Chondrocyte (in vitro differentiated cells): ENCODE data around the gene CLCA2. TPM values are rescaled to one million over a fixed set of nuclear protein-coding genes. Genes with fewer than 3 reads are reported as not detected.
A peak's percentile ranks its signal among the peaks of the same experiment; 100 is the strongest.

Source experiments
- DNase-seq: peaks from one replicate; pipeline ENCODE4 v3.0.0; 2021; ENCODE audit warnings: mixed read lengths, low spot score
- H3K27ac Mint-ChIP-seq: one replicate; pipeline ENCODE4 v1.8.0; 2021; ENCODE audit warnings: mild to moderate bottlenecking, moderate library complexity, mixed read lengths; ENCODE audit not compliant: unreplicated experiment
- H3K27me3 Mint-ChIP-seq: 2 replicates; pipeline ENCODE4 v1.8.0; 2021; ENCODE audit warnings: low read depth, mixed read lengths
- H3K36me3 Mint-ChIP-seq: 2 replicates; pipeline ENCODE4 v1.8.0; 2021; ENCODE audit warnings: low read depth, mixed read lengths
- H3K4me1 Mint-ChIP-seq: 2 replicates; pipeline ENCODE4 v1.8.0; 2021; ENCODE audit warnings: low read depth, mild to moderate bottlenecking, mixed read lengths
- H3K4me3 Mint-ChIP-seq: one replicate; pipeline ENCODE4 v1.8.0; 2021; ENCODE audit warnings: mild to moderate bottlenecking, moderate library complexity, mixed read lengths; ENCODE audit not compliant: unreplicated experiment
- H3K9me3 Mint-ChIP-seq: 2 replicates; pipeline ENCODE4 v1.8.0; 2021; ENCODE audit warnings: low read depth, mixed read lengths
- CTCF ChIP-seq: fragments of 200-600 bp; sonication (generic); IDR thresholded peaks from 2 replicates; pipeline ENCODE4 v1.5.0; 2021; ENCODE audit warnings: antibody characterized with exemption, mild to moderate bottlenecking, moderate library complexity
- total RNA-seq: library from RNA; stranded (reverse); gene quantifications from 3 replicates; pipeline ENCODE4 v1.2.1, GENCODE V29; 2021

CLCA2 gene
- total RNA-seq, 1 donor from 2014 or later: not detected

- no peak overlapping the region for H3K27ac Mint-ChIP-seq
Measured at GRCh38 chr1:86470859-86471258, 46.9 kb downstream of the CLCA2 start.

GRCh38 chr1:86471291-86471690, 47.3 kb downstream of the CLCA2 start:
- Mint-ChIP-seq H3K36me3 (no peaks in the 10 kb centered on the region), H3K27me3 (no peaks in the 10 kb centered on the region), H3K9me3 (peaks cover 8% of the 10 kb centered on the region), H3K4me3 (no peak overlapping the region), H3K4me1 (peaks cover 24% of the 10 kb centered on the region), H3K27ac (no peak overlapping the region)
- TF ChIP-seq CTCF: no peak
- DNase-seq: no peak

More at GRCh38 chr1:86470859-86471258, 46.9 kb downstream of the CLCA2 start:
- Mint-ChIP-seq H3K27me3 (no peaks in the 10 kb centered on the region), H3K36me3 (no peaks in the 10 kb centered on the region), H3K4me3 (no peak overlapping the region), H3K4me1 (peaks cover 24% of the 10 kb centered on the region), H3K9me3 (peaks cover 8% of the 10 kb centered on the region)
- no peak for DNase-seq
- TF ChIP-seq CTCF: no peak

- no peak for DNase-seq
- no peaks in the 10 kb centered on the region for H3K36me3 Mint-ChIP-seq
- peak overlapping the region; percentile 19 for H3K27ac Mint-ChIP-seq
- H3K9me3 Mint-ChIP-seq: peaks cover 8% of the 10 kb centered on the region
- no peaks in the 10 kb centered on the region for H3K27me3 Mint-ChIP-seq
- no peak for TF ChIP-seq CTCF
- peaks cover 24% of the 10 kb centered on the region for H3K4me1 Mint-ChIP-seq
- H3K4me3 Mint-ChIP-seq: no peak overlapping the region
Measured at GRCh38 chr1:86472152-86472551, 48.2 kb downstream of the CLCA2 start.

GRCh38 chr1:86472767-86473166, 48.8 kb downstream of the CLCA2 start:
- no peak overlapping the region for H3K4me3 Mint-ChIP-seq
- no peak for DNase-seq
- H3K27ac Mint-ChIP-seq: no peak overlapping the region
- H3K36me3 Mint-ChIP-seq: no peaks in the 10 kb centered on the region
- H3K4me1 Mint-ChIP-seq: peaks cover 24% of the 10 kb centered on the region
- no peaks in the 10 kb centered on the region for H3K27me3 Mint-ChIP-seq
- TF ChIP-seq CTCF: no peak
- peaks cover 8% of the 10 kb centered on the region for H3K9me3 Mint-ChIP-seq

GRCh38 chr1:86477256-86477655, 53.3 kb downstream of the CLCA2 start:
- TF ChIP-seq CTCF: no peak
- Mint-ChIP-seq H3K9me3 (no peaks in the 10 kb centered on the region), H3K36me3 (no peaks in the 10 kb centered on the region), H3K27ac (no peak overlapping the region), H3K4me3 (no peak overlapping the region), H3K27me3 (no peaks in the 10 kb centered on the region), H3K4me1 (peaks cover 2% of the 10 kb centered on the region)
- DNase-seq: no peak
